H54 (cell line): ENCODE measurements around the gene IL17D.
A peak's percentile ranks its signal among the peaks of the same experiment; 100 is the strongest.

Source experiments
- DNase-seq: peaks from one replicate; pipeline ENCODE4 v3.0.0; 2011; ENCODE audit warnings: low spot score, mixed read lengths; ENCODE audit not compliant: insufficient read length
- FAIRE-seq: peaks from 3 replicates; lab custom pipeline; 2011; peaks lifted over from hg19 to GRCh38; lab: Jason Lieb, UNC
- POLR2A ChIP-seq: IDR thresholded peaks from 2 replicates; pipeline ENCODE4 v1.6.1; 2011; ENCODE audit warnings: low read depth, mild to moderate bottlenecking, low read length

Gene IL17D

GRCh38 chr13:20682061-20682460 is 21.4 kb upstream of the IL17D start:
- DNase-seq, result no peak
- no peak for FAIRE-seq

GRCh38 chr13:20684041-20684440 is 19.5 kb upstream of the IL17D start:
- FAIRE-seq, result no peak
- DNase-seq, result no peak
- no peak for TF ChIP-seq POLR2A

More at GRCh38 chr13:20682061-20682460, 21.4 kb upstream of the IL17D start:
- no peak for TF ChIP-seq POLR2A

- FAIRE-seq (no peak), DNase-seq (no peak)
- TF ChIP-seq POLR2A, result no peak
Measured at GRCh38 chr13:20684546-20684945, 19.0 kb upstream of the IL17D start.

GRCh38 chr13:20685092-20685491 is 18.4 kb upstream of the IL17D start:
- no peak for TF ChIP-seq POLR2A
- FAIRE-seq (no peak), DNase-seq (no peak)

GRCh38 chr13:20686167-20686566 is 17.3 kb upstream of the IL17D start:
- FAIRE-seq (no peak), DNase-seq (no peak)
- no peak for TF ChIP-seq POLR2A

GRCh38 chr13:20686863-20687579 is 16.5 kb upstream of the IL17D start:
- no peak for DNase-seq
- TF ChIP-seq POLR2A, result no peak
- FAIRE-seq, result no peak

GRCh38 chr13:20689291-20689690 is 14.2 kb upstream of the IL17D start:
- no peak for TF ChIP-seq POLR2A
- FAIRE-seq (no peak), DNase-seq (no peak)

- DNase-seq (no peak), FAIRE-seq (no peak)
- TF ChIP-seq POLR2A, result no peak
Measured at GRCh38 chr13:20691616-20692015, 11.9 kb upstream of the IL17D start.

GRCh38 chr13:20696073-20696472 is 7.4 kb upstream of the IL17D start:
- no peak for DNase-seq
- no peak for FAIRE-seq
- TF ChIP-seq POLR2A, result no peak

- no peak for TF ChIP-seq POLR2A
- FAIRE-seq, result peak; percentile 50
Measured at GRCh38 chr13:20699715-20700114, 3.8 kb upstream of the IL17D start.

GRCh38 chr13:20700288-20700687 is 3.2 kb upstream of the IL17D start:
- no peak for TF ChIP-seq POLR2A
- no peak for DNase-seq
- no peak for FAIRE-seq

More at GRCh38 chr13:20699715-20700114, 3.8 kb upstream of the IL17D start:
- no peak for DNase-seq

- TF ChIP-seq POLR2A, result no peak
- FAIRE-seq, result no peak
- DNase-seq, result no peak
Measured at GRCh38 chr13:20701461-20701860, 2.0 kb upstream of the IL17D start.

GRCh38 chr13:20702530-20702914 is 977 bp upstream of the IL17D start:
- no peak for DNase-seq
- no peak for FAIRE-seq
- TF ChIP-seq POLR2A, result no peak

- DNase-seq (peak; percentile 81), FAIRE-seq (no peak)
- peak; percentile 42; the same call in 1 of the 2 replicates for TF ChIP-seq POLR2A
Measured at GRCh38 chr13:20703780-20704458, 420 bp downstream of the IL17D start.
